ENCODE results near the gene SLC35E1.

The SLC35E1 gene

GRCh38 chr19:16609511-16610200, 37.4 kb upstream of the SLC35E1 start:
- no peaks in the 10 kb centered on the region for H3K4me1 ChIP-seq (ENCODE audit: insufficient read depth, low read length)
- no peak for TF ChIP-seq EZH2 (IDR thresholded peaks at IDR 0.05; ENCODE audit: borderline replicate concordance, low read depth, low read length, severe bottlenecking)
- TF ChIP-seq, protein P1, sequence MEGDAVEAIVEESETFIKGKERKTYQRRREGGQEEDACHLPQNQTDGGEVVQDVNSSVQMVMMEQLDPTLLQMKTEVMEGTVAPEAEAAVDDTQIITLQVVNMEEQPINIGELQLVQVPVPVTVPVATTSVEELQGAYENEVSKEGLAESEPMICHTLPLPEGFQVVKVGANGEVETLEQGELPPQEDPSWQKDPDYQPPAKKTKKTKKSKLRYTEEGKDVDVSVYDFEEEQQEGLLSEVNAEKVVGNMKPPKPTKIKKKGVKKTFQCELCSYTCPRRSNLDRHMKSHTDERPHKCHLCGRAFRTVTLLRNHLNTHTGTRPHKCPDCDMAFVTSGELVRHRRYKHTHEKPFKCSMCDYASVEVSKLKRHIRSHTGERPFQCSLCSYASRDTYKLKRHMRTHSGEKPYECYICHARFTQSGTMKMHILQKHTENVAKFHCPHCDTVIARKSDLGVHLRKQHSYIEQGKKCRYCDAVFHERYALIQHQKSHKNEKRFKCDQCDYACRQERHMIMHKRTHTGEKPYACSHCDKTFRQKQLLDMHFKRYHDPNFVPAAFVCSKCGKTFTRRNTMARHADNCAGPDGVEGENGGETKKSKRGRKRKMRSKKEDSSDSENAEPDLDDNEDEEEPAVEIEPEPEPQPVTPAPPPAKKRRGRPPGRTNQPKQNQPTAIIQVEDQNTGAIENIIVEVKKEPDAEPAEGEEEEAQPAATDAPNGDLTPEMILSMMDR (IDR thresholded peaks at IDR 0.05; ENCODE audit: borderline replicate concordance, extremely low read depth, low read length, poor library complexity, severe bottlenecking): no peak
- H3K27me3 ChIP-seq (ENCODE audit: insufficient read depth, low read length, poor library complexity): no peaks in the 10 kb centered on the region
- no peak overlapping the region for H3K4me3 ChIP-seq (ENCODE audit: low read depth in 1 of 2, low read length in 2 of 2)
- no peak overlapping the region for H3K4me2 ChIP-seq (ENCODE audit: insufficient read depth, low read length)
- DNase-seq: no peak
- H4K20me1 ChIP-seq (ENCODE audit: insufficient read depth, low read length): peaks cover 85% of the 10 kb centered on the region
- no peak for ATAC-seq (ENCODE audit: insufficient read depth, low read depth)
- no peaks in the 10 kb centered on the region for H3K9me3 ChIP-seq (ENCODE audit: insufficient read depth, low read length, severe bottlenecking)
- H3K36me3 ChIP-seq (ENCODE audit: insufficient read depth, low read length): peaks cover 5% of the 10 kb centered on the region; the same call in 1 of the 2 replicates
- H3K9ac ChIP-seq (ENCODE audit: low read depth, low read length): no peak overlapping the region
- no peak overlapping the region for H2AFZ ChIP-seq (ENCODE audit: low read depth, low read length)
- H3K79me2 ChIP-seq (ENCODE audit: insufficient read depth, low read length): peaks cover 99% of the 10 kb centered on the region
- no peak overlapping the region for H3K27ac ChIP-seq (ENCODE audit: low read length)

DNA sequence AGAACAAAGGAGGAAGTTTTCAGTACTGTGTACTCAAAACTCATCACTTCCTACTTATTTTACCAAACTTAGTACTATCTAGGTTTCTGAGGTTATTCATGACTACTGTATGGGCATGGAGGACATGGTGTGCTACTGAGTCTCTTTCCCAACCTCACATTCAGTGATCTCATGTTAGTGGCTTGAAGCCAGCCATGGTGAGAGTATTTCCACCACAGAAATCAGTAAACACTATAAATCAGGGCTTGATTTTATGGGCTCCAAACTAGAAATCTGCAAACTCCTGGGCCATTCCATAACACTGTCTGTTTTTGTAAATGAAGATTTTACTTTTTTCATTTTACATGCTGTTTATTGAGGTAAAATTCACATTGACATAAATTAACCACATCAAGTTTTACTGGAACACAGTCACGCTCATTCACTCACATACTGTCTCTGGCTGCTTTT, 36.1 kb upstream of the SLC35E1 start:
- no peak overlapping the region for H3K4me2 ChIP-seq (ENCODE audit: insufficient read depth, low read length)
- TF ChIP-seq, protein P1 (IDR thresholded peaks at IDR 0.05; ENCODE audit: borderline replicate concordance, extremely low read depth, low read length, poor library complexity, severe bottlenecking): no peak
- no peak for TF ChIP-seq EZH2 (IDR thresholded peaks at IDR 0.05; ENCODE audit: borderline replicate concordance, low read depth, low read length, severe bottlenecking)
- peaks cover 86% of the 10 kb centered on the region for H4K20me1 ChIP-seq (ENCODE audit: insufficient read depth, low read length)
- DNase-seq (no peak), ATAC-seq (ENCODE audit: insufficient read depth, low read depth) (no peak)
- H2AFZ ChIP-seq (ENCODE audit: low read depth, low read length): no peak overlapping the region
- H3K79me2 ChIP-seq (ENCODE audit: insufficient read depth, low read length): peaks cover 99% of the 10 kb centered on the region
- peaks cover 5% of the 10 kb centered on the region; the same call in 1 of the 2 replicates for H3K36me3 ChIP-seq (ENCODE audit: insufficient read depth, low read length)
- no peaks in the 10 kb centered on the region for H3K27me3 ChIP-seq (ENCODE audit: insufficient read depth, low read length, poor library complexity)
- no peaks in the 10 kb centered on the region for H3K4me1 ChIP-seq (ENCODE audit: insufficient read depth, low read length)
- no peak overlapping the region for H3K4me3 ChIP-seq (ENCODE audit: low read depth in 1 of 2, low read length in 2 of 2)
- H3K9me3 ChIP-seq (ENCODE audit: insufficient read depth, low read length, severe bottlenecking): no peaks in the 10 kb centered on the region
- H3K27ac ChIP-seq (ENCODE audit: low read length): no peak overlapping the region
- H3K9ac ChIP-seq (ENCODE audit: low read depth, low read length): no peak overlapping the region

DNA sequence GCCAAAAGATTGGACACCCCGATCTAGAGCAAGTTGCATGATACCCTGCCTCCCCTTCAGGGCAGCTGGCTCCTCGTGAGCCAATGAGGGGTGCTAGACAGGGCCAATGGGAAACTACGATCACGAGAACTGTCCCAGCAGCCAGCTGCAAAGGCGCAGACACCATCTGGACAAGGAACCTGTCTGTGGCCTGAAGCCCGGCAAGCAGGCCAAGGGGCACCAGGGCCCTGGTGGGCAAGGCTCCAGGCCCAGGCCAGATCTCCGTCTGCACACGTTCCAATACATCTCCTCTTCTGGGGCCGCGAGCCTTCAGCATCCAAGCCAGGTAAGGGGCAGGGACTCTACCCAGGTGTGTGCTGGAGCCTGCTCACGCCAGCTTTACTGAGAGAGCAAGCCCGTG, 35.6 kb upstream of the SLC35E1 start:
- Histone ChIP-seq H4K20me1 (ENCODE audit: insufficient read depth, low read length) (peaks cover 86% of the 10 kb centered on the region), H3K4me2 (ENCODE audit: insufficient read depth, low read length) (no peak overlapping the region), H3K4me3 (ENCODE audit: low read depth in 1 of 2, low read length in 2 of 2) (no peak overlapping the region), H3K4me1 (ENCODE audit: insufficient read depth, low read length) (no peaks in the 10 kb centered on the region), H3K36me3 (ENCODE audit: insufficient read depth, low read length) (peaks cover 5% of the 10 kb centered on the region; the same call in 1 of the 2 replicates), H3K9ac (ENCODE audit: low read depth, low read length) (no peak overlapping the region), H3K27ac (ENCODE audit: low read length) (no peak overlapping the region), H2AFZ (ENCODE audit: low read depth, low read length) (no peak overlapping the region), H3K27me3 (ENCODE audit: insufficient read depth, low read length, poor library complexity) (no peaks in the 10 kb centered on the region), H3K9me3 (ENCODE audit: insufficient read depth, low read length, severe bottlenecking) (no peaks in the 10 kb centered on the region), H3K79me2 (ENCODE audit: insufficient read depth, low read length) (peaks cover 99% of the 10 kb centered on the region)
- ATAC-seq (ENCODE audit: insufficient read depth, low read depth) (no peak), DNase-seq (no peak)
- TF ChIP-seq, protein P1 (IDR thresholded peaks at IDR 0.05; ENCODE audit: borderline replicate concordance, extremely low read depth, low read length, poor library complexity, severe bottlenecking): no peak
- no peak for TF ChIP-seq EZH2 (IDR thresholded peaks at IDR 0.05; ENCODE audit: borderline replicate concordance, low read depth, low read length, severe bottlenecking)

Data from DND-41 (cell line).